ENCODE data around the gene MORC1.
A peak's percentile ranks its signal among the peaks of the same experiment; 100 is the strongest.

The MORC1 gene

GRCh38 chr3:109047366-109047765 lies 70.6 kb downstream of the MORC1 start:
- H3K4me3 ChIP-seq (ENCODE audit: low read depth, low read length) = no peak overlapping the region
- DNase-seq (ENCODE audit: low read depth) = no peak

- no peak overlapping the region for H3K4me3 ChIP-seq (ENCODE audit: low read depth, low read length)
- no peak for DNase-seq (ENCODE audit: low read depth)
These were observed 72.5 kb downstream of the MORC1 start for GRCh38 chr3:109045271-109046040.

GRCh38 chr3:109035082-109035481 lies 82.9 kb downstream of the MORC1 start:
- no peak for DNase-seq (ENCODE audit: low read depth)
- H3K4me3 ChIP-seq (ENCODE audit: low read depth, low read length) = no peak overlapping the region

GRCh38 chr3:109033000-109033660 lies 84.8 kb downstream of the MORC1 start:
- DNase-seq (ENCODE audit: low read depth) = no peak
- H3K4me3 ChIP-seq (ENCODE audit: low read depth, low read length) = no peak overlapping the region

- H3K4me3 ChIP-seq (ENCODE audit: low read depth, low read length) = no peak overlapping the region
- no peak for DNase-seq (ENCODE audit: low read depth)
These were observed 89.2 kb downstream of the MORC1 start for GRCh38 chr3:109028753-109029152.

GRCh38 chr3:109026821-109027220 lies 91.1 kb downstream of the MORC1 start:
- no peak for DNase-seq (ENCODE audit: low read depth)
- no peak overlapping the region for H3K4me3 ChIP-seq (ENCODE audit: low read depth, low read length)

- no peak for DNase-seq (ENCODE audit: low read depth)
- H3K4me3 ChIP-seq (ENCODE audit: low read depth, low read length) = no peak overlapping the region
These were observed 92.0 kb downstream of the MORC1 start for GRCh38 chr3:109025896-109026295.

- H3K4me3 ChIP-seq (ENCODE audit: low read depth, low read length) = no peak overlapping the region
- peak; percentile 0 for DNase-seq (ENCODE audit: low read depth)
These were observed 94.2 kb downstream of the MORC1 start for GRCh38 chr3:109023656-109024254.

GRCh38 chr3:109023167-109023566 lies 94.8 kb downstream of the MORC1 start:
- H3K4me3 ChIP-seq (ENCODE audit: low read depth, low read length) = no peak overlapping the region
- DNase-seq (ENCODE audit: low read depth) = no peak

- DNase-seq (ENCODE audit: low read depth) = no peak
- H3K4me3 ChIP-seq (ENCODE audit: low read depth, low read length) = no peak overlapping the region
These were observed 96.4 kb downstream of the MORC1 start for GRCh38 chr3:109021556-109021955.

GRCh38 chr3:109018828-109019227 lies 99.1 kb downstream of the MORC1 start:
- no peak for DNase-seq (ENCODE audit: low read depth)
- no peak overlapping the region for H3K4me3 ChIP-seq (ENCODE audit: low read depth, low read length)

GRCh38 chr3:109005443-109005842 lies 112.5 kb downstream of the MORC1 start:
- H3K4me3 ChIP-seq (ENCODE audit: low read depth, low read length) = no peak overlapping the region
- DNase-seq (ENCODE audit: low read depth) = no peak

GRCh38 chr3:108998436-108998835 lies 119.5 kb downstream of the MORC1 start:
- DNase-seq (ENCODE audit: low read depth) = no peak
- H3K4me3 ChIP-seq (ENCODE audit: low read depth, low read length) = no peak overlapping the region

GRCh38 chr3:108985844-108986243 lies 132.1 kb downstream of the MORC1 start:
- no peak for DNase-seq (ENCODE audit: low read depth)
- no peak overlapping the region for H3K4me3 ChIP-seq (ENCODE audit: low read depth, low read length)

- DNase-seq (ENCODE audit: low read depth) = no peak
- H3K4me3 ChIP-seq (ENCODE audit: low read depth, low read length) = no peak overlapping the region
These were observed 134.9 kb downstream of the MORC1 start for GRCh38 chr3:108983051-108983450.

- DNase-seq (ENCODE audit: low read depth) = no peak
- H3K4me3 ChIP-seq (ENCODE audit: low read depth, low read length) = no peak overlapping the region
These were observed 141.9 kb downstream of the MORC1 start for GRCh38 chr3:108976058-108976457.

GRCh38 chr3:108973019-108973418 lies 144.9 kb downstream of the MORC1 start:
- no peak for DNase-seq (ENCODE audit: low read depth)
- H3K4me3 ChIP-seq (ENCODE audit: low read depth, low read length) = no peak overlapping the region

- no peak overlapping the region for H3K4me3 ChIP-seq (ENCODE audit: low read depth, low read length)
- DNase-seq (ENCODE audit: low read depth) = no peak
These were observed 145.5 kb downstream of the MORC1 start for GRCh38 chr3:108972482-108972881.

GRCh38 chr3:108970561-108970960 lies 147.4 kb downstream of the MORC1 start:
- no peak overlapping the region for H3K4me3 ChIP-seq (ENCODE audit: low read depth, low read length)
- DNase-seq (ENCODE audit: low read depth) = no peak

GRCh38 chr3:108966773-108967172 lies 151.2 kb downstream of the MORC1 start:
- no peak for DNase-seq (ENCODE audit: low read depth)

GRCh38 chr3:108959017-108959416 lies 158.9 kb downstream of the MORC1 start:
- DNase-seq (ENCODE audit: low read depth) = no peak
- H3K4me3 ChIP-seq (ENCODE audit: low read depth, low read length) = no peak overlapping the region

More at GRCh38 chr3:108966773-108967172, 151.2 kb downstream of the MORC1 start:
- no peak overlapping the region for H3K4me3 ChIP-seq (ENCODE audit: low read depth, low read length)

All from skeletal muscle cell (primary cell).